ENCODE data around the gene CATSPERD.

DNA sequence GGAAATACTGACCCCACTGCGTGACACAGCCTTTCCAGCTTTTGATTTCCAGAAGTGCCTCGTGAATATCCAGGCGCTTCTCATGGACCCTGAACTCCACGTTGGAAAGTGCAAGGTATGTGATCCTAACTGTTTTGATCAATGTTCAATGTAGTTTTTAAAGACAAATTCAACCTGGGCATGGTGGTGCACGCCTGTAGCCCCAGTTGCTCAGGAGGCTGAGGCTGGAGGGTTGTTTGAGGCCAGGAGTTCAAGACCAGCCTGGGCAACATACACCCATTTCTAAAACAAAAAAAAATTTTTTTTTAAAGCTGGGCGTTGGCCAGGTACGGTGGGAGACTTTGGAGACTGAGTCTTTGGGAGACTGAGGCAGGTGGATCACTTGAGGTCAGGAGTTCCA, 31.3 kb downstream of the CATSPERD start:
- TF ChIP-seq TAF1 (IDR thresholded peaks at IDR 0.05; ENCODE audit: borderline replicate concordance, low read depth, low read length) (no peak), POLR2A (IDR thresholded peaks at IDR 0.05; ENCODE audit: low read depth, low read length) (no peak)

Data from GM12892 (cell line).